ENCODE measurements around the gene NSMF.

GRCh38 chr9:137433916-137434431 is 25.2 kb downstream of the NSMF start:
- TF ChIP-seq, protein P1, sequence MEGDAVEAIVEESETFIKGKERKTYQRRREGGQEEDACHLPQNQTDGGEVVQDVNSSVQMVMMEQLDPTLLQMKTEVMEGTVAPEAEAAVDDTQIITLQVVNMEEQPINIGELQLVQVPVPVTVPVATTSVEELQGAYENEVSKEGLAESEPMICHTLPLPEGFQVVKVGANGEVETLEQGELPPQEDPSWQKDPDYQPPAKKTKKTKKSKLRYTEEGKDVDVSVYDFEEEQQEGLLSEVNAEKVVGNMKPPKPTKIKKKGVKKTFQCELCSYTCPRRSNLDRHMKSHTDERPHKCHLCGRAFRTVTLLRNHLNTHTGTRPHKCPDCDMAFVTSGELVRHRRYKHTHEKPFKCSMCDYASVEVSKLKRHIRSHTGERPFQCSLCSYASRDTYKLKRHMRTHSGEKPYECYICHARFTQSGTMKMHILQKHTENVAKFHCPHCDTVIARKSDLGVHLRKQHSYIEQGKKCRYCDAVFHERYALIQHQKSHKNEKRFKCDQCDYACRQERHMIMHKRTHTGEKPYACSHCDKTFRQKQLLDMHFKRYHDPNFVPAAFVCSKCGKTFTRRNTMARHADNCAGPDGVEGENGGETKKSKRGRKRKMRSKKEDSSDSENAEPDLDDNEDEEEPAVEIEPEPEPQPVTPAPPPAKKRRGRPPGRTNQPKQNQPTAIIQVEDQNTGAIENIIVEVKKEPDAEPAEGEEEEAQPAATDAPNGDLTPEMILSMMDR (IDR thresholded peaks at IDR 0.05) = no peak
- no peak for TF ChIP-seq POLR2A (IDR thresholded peaks at IDR 0.05)
